ENCODE data around the gene TMEM223. TPM values are rescaled to one million over a fixed set of nuclear protein-coding genes. Genes with fewer than 3 reads are reported as not detected.
"Not testable (repeated sequence)": the region's sequence is repeated elsewhere in the genome, so short reads cannot be mapped to it uniquely, and the experiment has no call there.

TMEM223 gene
- total RNA-seq, 1 experiment from 2014 or later = 20.1 TPM

- no peak for ATAC-seq
- no peaks in the 10 kb centered on the region for H3K27me3 ChIP-seq (ENCODE audit: control insufficient read depth, insufficient read depth, low read length)
- H3K4me3 ChIP-seq (ENCODE audit: low read depth in 2 of 2, low read length in 2 of 2) = peak overlapping the region; percentile 89 to 95
- H3K36me3 ChIP-seq (ENCODE audit: control insufficient read depth, insufficient read depth, low read length) = peaks cover 6% of the 10 kb centered on the region
- H3K27ac ChIP-seq (ENCODE audit: low read length) = peak overlapping the region; percentile 91; the same call in 1 of the 2 replicates
- no peak for DNase-seq (ENCODE audit: low read depth, low spot score)
- TF ChIP-seq CTCF (IDR thresholded peaks at IDR 0.05) = no peak
- TF ChIP-seq SIN3A (IDR thresholded peaks at IDR 0.05; ENCODE audit: borderline replicate concordance, insufficient read depth, low read depth, low read length) = 0 out of 2 replicates have a peak, but pooled peaks have one; percentile 53
- no TSS peak for BruUV-seq (replicated peaks)
- in situ Hi-C loops (cut with HindIII; ENCODE audit: low pct_unique_long_range_greater_than_20kb, low sequenced_read_pairs) = no loop called here
- peaks cover 18% of the 10 kb centered on the region for H3K4me1 ChIP-seq (ENCODE audit: control insufficient read depth, insufficient read depth, low read length)
- CTCF ChIA-PET = no interaction called here
- H3K9me3 ChIP-seq (ENCODE audit: control insufficient read depth, insufficient read depth, low read depth, low read length) = no peaks in the 10 kb centered on the region
- POLR2A ChIA-PET = interaction anchor here (0.6 to 2.1 kb wide), 3 partner anchors 8 to 43 kb away, joined by 3 to 9 read pairs (median 8); no protein-coding TSS in a partner anchor
- intact Hi-C loops (cut with micrococcal nuclease; ENCODE audit: unreplicated experiment) = no loop called here
These were observed 39.2 kb upstream of the TMEM223 start for GRCh38 chr11:62830904-62831519.

- H3K27me3 ChIP-seq (ENCODE audit: control insufficient read depth, insufficient read depth, low read length); H3K9me3 ChIP-seq (ENCODE audit: control insufficient read depth, insufficient read depth, low read depth, low read length); ATAC-seq; H3K4me3 ChIP-seq (ENCODE audit: low read depth in 2 of 2, low read length in 2 of 2); CTCF ChIA-PET; BruUV-seq (replicated peaks); H3K27ac ChIP-seq (ENCODE audit: low read length); DNase-seq (ENCODE audit: low read depth, low spot score); in situ Hi-C loops (cut with HindIII; ENCODE audit: low pct_unique_long_range_greater_than_20kb, low sequenced_read_pairs); intact Hi-C loops (cut with micrococcal nuclease; ENCODE audit: unreplicated experiment): not testable (repeated sequence)
- peaks cover 20% of the 10 kb centered on the region for H3K36me3 ChIP-seq (ENCODE audit: control insufficient read depth, insufficient read depth, low read length)
- H3K4me1 ChIP-seq (ENCODE audit: control insufficient read depth, insufficient read depth, low read length) = peaks cover 11% of the 10 kb centered on the region
- POLR2A ChIA-PET = interaction anchor here (0.7 to 1.1 kb wide), 2 partner anchors 16 to 97 kb away, joined by 6 to 9 read pairs; no protein-coding TSS in a partner anchor
These were observed 36.3 kb upstream of the TMEM223 start for GRCh38 chr11:62828130-62828529.

DNA sequence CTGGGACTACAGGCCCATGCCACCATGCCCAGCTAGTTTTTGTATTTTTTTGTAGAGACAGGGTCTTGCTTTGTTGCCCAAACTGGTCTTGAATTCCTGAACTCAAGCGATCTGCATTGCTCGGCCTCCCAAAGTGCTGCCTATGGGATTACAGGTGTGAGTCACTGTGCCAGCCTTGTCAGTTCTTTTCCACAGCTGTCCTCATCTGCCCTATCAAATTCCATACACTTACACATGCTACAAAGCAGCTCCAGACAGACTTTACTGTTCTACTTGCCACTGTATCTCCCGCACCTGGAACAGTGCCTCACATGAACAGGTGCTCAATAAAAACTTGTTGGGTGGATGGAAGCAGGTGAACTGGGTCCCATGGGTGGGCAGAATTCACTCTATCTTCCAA, 31.9 kb upstream of the TMEM223 start:
- CTCF ChIA-PET = interaction anchor here (0.6 kb wide), 1 partner anchor 33 kb away, joined by 3 read pairs; no protein-coding TSS in a partner anchor
- POLR2A ChIA-PET = no interaction called here

More for the DNA sequence above, 31.9 kb upstream of the TMEM223 start:
- DNase-seq (ENCODE audit: low read depth, low spot score) (no peak), ATAC-seq (no peak)
- Histone ChIP-seq H3K36me3 (ENCODE audit: control insufficient read depth, insufficient read depth, low read length) (peaks cover 16% of the 10 kb centered on the region), H3K4me3 (ENCODE audit: low read depth in 2 of 2, low read length in 2 of 2) (no peak overlapping the region), H3K27ac (ENCODE audit: low read length) (no peak overlapping the region), H3K27me3 (ENCODE audit: control insufficient read depth, insufficient read depth, low read length) (no peaks in the 10 kb centered on the region), H3K4me1 (ENCODE audit: control insufficient read depth, insufficient read depth, low read length) (no peaks in the 10 kb centered on the region), H3K9me3 (ENCODE audit: control insufficient read depth, insufficient read depth, low read depth, low read length) (no peaks in the 10 kb centered on the region)
- in situ Hi-C loops (cut with HindIII; ENCODE audit: low pct_unique_long_range_greater_than_20kb, low sequenced_read_pairs) (no loop called here), intact Hi-C loops (cut with micrococcal nuclease; ENCODE audit: unreplicated experiment) (no loop called here)
- BruUV-seq (replicated peaks) = no TSS peak
- TF ChIP-seq SIN3A (IDR thresholded peaks at IDR 0.05; ENCODE audit: borderline replicate concordance, insufficient read depth, low read depth, low read length) = no peak
- TF ChIP-seq TCF7L2 (IDR thresholded peaks at IDR 0.05; ENCODE audit: low read depth, low read length) = no peak
- TF ChIP-seq CTCF (IDR thresholded peaks at IDR 0.05) = no peak
- no peak for TF ChIP-seq REST (IDR thresholded peaks at IDR 0.05; ENCODE audit: insufficient read depth in 1 of 2, low read depth in 2 of 2, low read length in 1 of 2)
- no peak for TF ChIP-seq POLR2AphosphoS5 (IDR thresholded peaks at IDR 0.05; ENCODE audit: low read depth, low read length)

All from Panc1 (cell line).